Adrenal gland (tissue), 5 donors: Measurements from ENCODE around the gene YWHAE.

Experiments
- CTCF ChIP-seq, 6 experiments: fragments of 450-650 bp in 4 of 6; fragments of 200-600 bp in 2 of 6; sonication (generic) in 1 of 6; IDR thresholded peaks; 1 replicate in 5 of 6; 2 replicates in 1 of 6; pipeline versions ENCODE4 v1.5.1 to v1.8.0; 2016 to 2021; ENCODE audit warnings: antibody characterized with exemption in 6 of 6, mild to moderate bottlenecking in 2 of 6, moderate library complexity in 1 of 6
- POLR2A ChIP-seq, 2 donors: fragments of 450-650 bp; IDR thresholded peaks; one replicate each; pipeline ENCODE4 v1.6.1; 2017; ENCODE audit warnings: antibody characterized with exemption in 2 of 2, mild to moderate bottlenecking in 2 of 2, moderate library complexity in 1 of 2
- donor health status: DM: no; HTN: no; CAD: no.

GRCh38 chr17:1329745-1330343 is 70.2 kb downstream of the YWHAE start:
- TF ChIP-seq CTCF (IDR thresholded peaks at IDR 0.05) (no peak), POLR2A (IDR thresholded peaks at IDR 0.05) (no peak)
